OCI-M2 (cell line): ENCODE data around the gene FAM3D.

Experiments
- DNase-seq: peaks from one replicate; lab custom pipeline; 2025; ENCODE audit not compliant: unreplicated experiment; lab: John Stamatoyannopoulos, UW

The FAM3D gene

GRCh38 chr3:58657571-58658141 is 8.9 kb downstream of the FAM3D start:
- DNase-seq = no peak

- DNase-seq = no peak
These were observed 9.5 kb downstream of the FAM3D start for GRCh38 chr3:58657036-58657520.

- DNase-seq = no peak
These were observed 9.9 kb downstream of the FAM3D start for GRCh38 chr3:58656631-58657030.

- no peak for DNase-seq
These were observed 12.1 kb downstream of the FAM3D start for GRCh38 chr3:58654466-58654865.

- no peak for DNase-seq
These were observed 13.9 kb downstream of the FAM3D start for GRCh38 chr3:58652624-58653023.

GRCh38 chr3:58651276-58651675 is 15.3 kb downstream of the FAM3D start:
- DNase-seq = no peak

GRCh38 chr3:58647381-58648141 is 19.0 kb downstream of the FAM3D start:
- no peak for DNase-seq

GRCh38 chr3:58646503-58646902 is 20.1 kb downstream of the FAM3D start:
- no peak for DNase-seq

- no peak for DNase-seq
These were observed 20.8 kb downstream of the FAM3D start for GRCh38 chr3:58645726-58646125.

- no peak for DNase-seq
These were observed 23.7 kb downstream of the FAM3D start for GRCh38 chr3:58642846-58643245.

- DNase-seq = no peak
These were observed 25.7 kb downstream of the FAM3D start for GRCh38 chr3:58640700-58641372.

GRCh38 chr3:58639842-58640241 is 26.7 kb downstream of the FAM3D start:
- no peak for DNase-seq

GRCh38 chr3:58639001-58639400 is 27.6 kb downstream of the FAM3D start:
- no peak for DNase-seq

GRCh38 chr3:58638591-58638990 is 28.0 kb downstream of the FAM3D start:
- no peak for DNase-seq

- DNase-seq = no peak
These were observed 29.1 kb downstream of the FAM3D start for GRCh38 chr3:58637509-58637908.

- no peak for DNase-seq
These were observed 30.9 kb downstream of the FAM3D start for GRCh38 chr3:58635371-58636285.

- DNase-seq = no peak
These were observed 33.3 kb downstream of the FAM3D start for GRCh38 chr3:58633157-58633865.

- no peak for DNase-seq
These were observed 34.8 kb downstream of the FAM3D start for GRCh38 chr3:58631742-58632141.

GRCh38 chr3:58630710-58631092 is 35.9 kb downstream of the FAM3D start:
- no peak for DNase-seq

GRCh38 chr3:58630076-58630709 is 36.4 kb downstream of the FAM3D start:
- DNase-seq = peak; percentile 9
